A673 (cell line): ENCODE measurements around the gene PPARG.

Experiments used
- EZH2 ChIP-seq: fragments of 200-600 bp; sonication (generic); IDR thresholded peaks from 2 replicates; pipeline ENCODE4 v1.6.1; 2017; ENCODE audit warnings: borderline replicate concordance, low read depth, mild to moderate bottlenecking, mixed read lengths, antibody characterized with exemption, low read length; ENCODE audit not compliant: poor library complexity, severe bottlenecking
- TF ChIP-seq, protein P1 (sequence below): fragments of 300-800, 200-600 bp; sonication (generic); conservative IDR thresholded peaks from 2 replicates; pipeline ENCODE4 v1.5.1; 2017; ENCODE audit warnings: low read depth, mild to moderate bottlenecking, antibody characterized with exemption, low read length, moderate library complexity, mixed read lengths

DNA sequence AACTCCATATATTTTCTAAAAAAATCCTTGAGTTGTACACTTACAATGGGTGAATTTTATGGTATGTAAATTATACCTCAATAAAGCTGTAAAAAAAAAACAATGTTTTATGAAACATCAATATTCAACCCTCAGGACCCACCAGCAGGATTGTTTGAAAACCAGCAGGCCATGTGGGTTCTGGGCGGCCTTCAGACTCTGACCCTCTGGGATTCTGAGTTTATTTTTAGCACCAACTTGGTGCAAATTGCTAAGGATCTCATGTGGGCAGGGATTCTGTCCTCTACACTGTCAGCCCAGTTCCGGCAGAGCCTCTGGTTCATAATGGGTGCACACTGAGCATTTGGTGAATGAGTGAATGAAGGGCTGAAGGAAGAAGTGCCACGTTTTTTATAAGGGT is 171.3 kb downstream of the PPARG start:
- TF ChIP-seq, protein P1, sequence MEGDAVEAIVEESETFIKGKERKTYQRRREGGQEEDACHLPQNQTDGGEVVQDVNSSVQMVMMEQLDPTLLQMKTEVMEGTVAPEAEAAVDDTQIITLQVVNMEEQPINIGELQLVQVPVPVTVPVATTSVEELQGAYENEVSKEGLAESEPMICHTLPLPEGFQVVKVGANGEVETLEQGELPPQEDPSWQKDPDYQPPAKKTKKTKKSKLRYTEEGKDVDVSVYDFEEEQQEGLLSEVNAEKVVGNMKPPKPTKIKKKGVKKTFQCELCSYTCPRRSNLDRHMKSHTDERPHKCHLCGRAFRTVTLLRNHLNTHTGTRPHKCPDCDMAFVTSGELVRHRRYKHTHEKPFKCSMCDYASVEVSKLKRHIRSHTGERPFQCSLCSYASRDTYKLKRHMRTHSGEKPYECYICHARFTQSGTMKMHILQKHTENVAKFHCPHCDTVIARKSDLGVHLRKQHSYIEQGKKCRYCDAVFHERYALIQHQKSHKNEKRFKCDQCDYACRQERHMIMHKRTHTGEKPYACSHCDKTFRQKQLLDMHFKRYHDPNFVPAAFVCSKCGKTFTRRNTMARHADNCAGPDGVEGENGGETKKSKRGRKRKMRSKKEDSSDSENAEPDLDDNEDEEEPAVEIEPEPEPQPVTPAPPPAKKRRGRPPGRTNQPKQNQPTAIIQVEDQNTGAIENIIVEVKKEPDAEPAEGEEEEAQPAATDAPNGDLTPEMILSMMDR: no peak
- TF ChIP-seq EZH2: no peak
